Suprapubic skin (tissue), 4 donors: ENCODE results near the gene TIAM1. TPM values are rescaled to one million over a fixed set of nuclear protein-coding genes. Genes with fewer than 3 reads are reported as not detected.

Experiments used
- DNase-seq, 2 donors: peaks; one replicate each; pipeline ENCODE4 v3.0.0-alpha.2; 2019; ENCODE audit warnings: low spot score in 2 of 2
- H3K27ac ChIP-seq: fragments of 200-600 bp; sonication (generic); one replicate; pipeline ENCODE4 v1.5.1; 2019
- H3K27me3 ChIP-seq: fragments of 200-600 bp; sonication (generic); one replicate; pipeline ENCODE4 v1.5.1; 2019
- H3K36me3 ChIP-seq: fragments of 200-600 bp; sonication (generic); one replicate; pipeline ENCODE4 v1.5.1; 2019
- H3K4me1 ChIP-seq: fragments of 200-600 bp; sonication (generic); one replicate; pipeline ENCODE4 v1.5.1; 2019
- H3K4me3 ChIP-seq: fragments of 200-600 bp; sonication (generic); one replicate; pipeline ENCODE4 v1.5.1; 2019; ENCODE audit warnings: mild to moderate bottlenecking
- H3K9me3 ChIP-seq: fragments of 200-600 bp; sonication (generic); one replicate; pipeline ENCODE4 v1.5.1; 2019
- EP300 ChIP-seq: sonication (generic); formaldehyde crosslinking; IDR thresholded peaks from one replicate; pipeline ENCODE4 v1.6.1; 2017; ENCODE audit warnings: antibody characterized with exemption
- POLR2A ChIP-seq, 2 donors: fragments of 450-650 bp; IDR thresholded peaks; one replicate each; pipeline ENCODE4 v1.6.1; 2017; ENCODE audit warnings: antibody characterized with exemption in 2 of 2, mild to moderate bottlenecking in 2 of 2, moderate library complexity in 2 of 2
- POLR2AphosphoS5 ChIP-seq, 3 donors: sonication (generic); formaldehyde crosslinking; IDR thresholded peaks; one replicate each; pipeline ENCODE4 v1.6.1; 2017; ENCODE audit warnings: antibody characterized with exemption in 3 of 3
- WGBS: methylation state at CpG from one replicate; pipeline ENCODE4 v1.1.5; 2018; 5-methylcytosine and 5-hydroxymethylcytosine counted together
- total RNA-seq, 4 donors: library from RNA; depleted of rRNA; stranded (reverse); fragments of >200 nt; gene quantifications; one replicate each; pipeline ENCODE4 v1.1.0, GENCODE V29; 2016
- TF ChIP-seq, protein P1 (sequence below), 2 donors: fragments of 200-600 bp in 1 of 2; fragments of 450-650 bp in 1 of 2; sonication (generic) in 1 of 2; IDR thresholded peaks; one replicate each; pipeline ENCODE4 v1.5.1; 2016 to 2019; ENCODE audit warnings: antibody characterized with exemption in 2 of 2, mild to moderate bottlenecking in 1 of 2, moderate library complexity in 1 of 2

The TIAM1 gene
- total RNA-seq, 4 donors from 2014 or later, result 71.9 to 135 (median 87.9) TPM

DNA sequence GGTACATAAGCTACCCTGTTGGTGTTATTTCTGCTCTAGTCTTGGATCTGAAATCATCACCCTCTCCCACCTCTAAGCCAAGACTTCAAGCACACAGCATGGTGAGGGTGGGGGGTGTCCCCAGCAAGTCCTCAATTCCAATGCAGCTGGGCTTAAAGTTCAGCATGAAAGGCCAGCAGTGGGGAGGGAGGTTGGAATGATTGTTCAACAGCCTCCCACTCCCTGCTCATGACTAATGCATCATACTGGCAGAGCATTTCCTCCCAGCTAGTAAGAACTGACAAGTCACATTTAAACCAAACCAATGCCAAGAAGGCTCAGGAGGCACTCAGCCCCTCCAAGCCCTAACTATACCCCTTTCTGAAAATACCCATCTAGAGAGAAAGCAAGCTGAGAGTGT lies 50.1 kb downstream of the TIAM1 start:
- DNase-seq, result no peak
- Histone ChIP-seq H3K27me3 (no peaks in the 10 kb centered on the region), H3K27ac (no peak overlapping the region), H3K4me1 (peaks cover 6% of the 10 kb centered on the region), H3K9me3 (no peaks in the 10 kb centered on the region), H3K36me3 (no peaks in the 10 kb centered on the region), H3K4me3 (no peak overlapping the region)
- TF ChIP-seq POLR2AphosphoS5 (IDR thresholded peaks at IDR 0.05), result no peak
- TF ChIP-seq EP300, result no peak
- TF ChIP-seq POLR2A (IDR thresholded peaks at IDR 0.05), result no peak
- TF ChIP-seq, protein P1, sequence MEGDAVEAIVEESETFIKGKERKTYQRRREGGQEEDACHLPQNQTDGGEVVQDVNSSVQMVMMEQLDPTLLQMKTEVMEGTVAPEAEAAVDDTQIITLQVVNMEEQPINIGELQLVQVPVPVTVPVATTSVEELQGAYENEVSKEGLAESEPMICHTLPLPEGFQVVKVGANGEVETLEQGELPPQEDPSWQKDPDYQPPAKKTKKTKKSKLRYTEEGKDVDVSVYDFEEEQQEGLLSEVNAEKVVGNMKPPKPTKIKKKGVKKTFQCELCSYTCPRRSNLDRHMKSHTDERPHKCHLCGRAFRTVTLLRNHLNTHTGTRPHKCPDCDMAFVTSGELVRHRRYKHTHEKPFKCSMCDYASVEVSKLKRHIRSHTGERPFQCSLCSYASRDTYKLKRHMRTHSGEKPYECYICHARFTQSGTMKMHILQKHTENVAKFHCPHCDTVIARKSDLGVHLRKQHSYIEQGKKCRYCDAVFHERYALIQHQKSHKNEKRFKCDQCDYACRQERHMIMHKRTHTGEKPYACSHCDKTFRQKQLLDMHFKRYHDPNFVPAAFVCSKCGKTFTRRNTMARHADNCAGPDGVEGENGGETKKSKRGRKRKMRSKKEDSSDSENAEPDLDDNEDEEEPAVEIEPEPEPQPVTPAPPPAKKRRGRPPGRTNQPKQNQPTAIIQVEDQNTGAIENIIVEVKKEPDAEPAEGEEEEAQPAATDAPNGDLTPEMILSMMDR (IDR thresholded peaks at IDR 0.05), result no peak

- no peaks in the 10 kb centered on the region for H3K36me3 ChIP-seq
- TF ChIP-seq, protein P1 (IDR thresholded peaks at IDR 0.05), result no peak
- TF ChIP-seq POLR2AphosphoS5 (IDR thresholded peaks at IDR 0.05) (no peak), EP300 (no peak), POLR2A (IDR thresholded peaks at IDR 0.05) (no peak)
- H3K9me3 ChIP-seq, result no peaks in the 10 kb centered on the region
- WGBS, result 83% methylated on average over 5 of the region's 5 CpGs
- peaks cover 6% of the 10 kb centered on the region for H3K4me1 ChIP-seq
- H3K4me3 ChIP-seq, result no peak overlapping the region
- DNase-seq, result no peak
- no peak overlapping the region for H3K27ac ChIP-seq
- H3K27me3 ChIP-seq, result no peaks in the 10 kb centered on the region
Observed at GRCh38 chr21:31290765-31291164, 53.3 kb downstream of the TIAM1 start.

GRCh38 chr21:31289702-31290101 lies 54.4 kb downstream of the TIAM1 start:
- H3K36me3 ChIP-seq, result no peaks in the 10 kb centered on the region
- no peaks in the 10 kb centered on the region for H3K27me3 ChIP-seq
- 72% methylated on average over 4 of the region's 4 CpGs for WGBS
- peaks cover 6% of the 10 kb centered on the region for H3K4me1 ChIP-seq
- H3K4me3 ChIP-seq, result no peak overlapping the region
- no peak for TF ChIP-seq POLR2AphosphoS5 (IDR thresholded peaks at IDR 0.05)
- no peak for TF ChIP-seq POLR2A (IDR thresholded peaks at IDR 0.05)
- TF ChIP-seq EP300, result no peak
- TF ChIP-seq, protein P1 (IDR thresholded peaks at IDR 0.05), result no peak
- H3K9me3 ChIP-seq, result no peaks in the 10 kb centered on the region
- DNase-seq, result no peak
- no peak overlapping the region for H3K27ac ChIP-seq

GRCh38 chr21:31288191-31288590 lies 55.9 kb downstream of the TIAM1 start:
- no peaks in the 10 kb centered on the region for H3K27me3 ChIP-seq

GRCh38 chr21:31287201-31287600 lies 56.9 kb downstream of the TIAM1 start:
- Histone ChIP-seq H3K27me3 (no peaks in the 10 kb centered on the region), H3K4me1 (peaks cover 10% of the 10 kb centered on the region), H3K9me3 (no peaks in the 10 kb centered on the region), H3K36me3 (no peaks in the 10 kb centered on the region), H3K4me3 (no peak overlapping the region), H3K27ac (no peak overlapping the region)
- TF ChIP-seq EP300 (no peak), POLR2A (IDR thresholded peaks at IDR 0.05) (no peak), POLR2AphosphoS5 (IDR thresholded peaks at IDR 0.05) (no peak)
- DNase-seq, result no peak
- 94% methylated on average over 2 of the region's 2 CpGs for WGBS

More at GRCh38 chr21:31288191-31288590, 55.9 kb downstream of the TIAM1 start:
- DNase-seq, result no peak
- no peaks in the 10 kb centered on the region for H3K9me3 ChIP-seq
- H3K36me3 ChIP-seq, result no peaks in the 10 kb centered on the region
- H3K4me1 ChIP-seq, result no peaks in the 10 kb centered on the region
- 95% methylated on average over 3 of the region's 3 CpGs for WGBS
- no peak for TF ChIP-seq POLR2AphosphoS5 (IDR thresholded peaks at IDR 0.05)
- TF ChIP-seq, protein P1 (IDR thresholded peaks at IDR 0.05), result no peak
- TF ChIP-seq EP300, result no peak
- no peak for TF ChIP-seq POLR2A (IDR thresholded peaks at IDR 0.05)
- H3K27ac ChIP-seq, result no peak overlapping the region
- H3K4me3 ChIP-seq, result no peak overlapping the region

- Histone ChIP-seq H3K27me3 (no peaks in the 10 kb centered on the region), H3K4me1 (peaks cover 10% of the 10 kb centered on the region), H3K4me3 (no peak overlapping the region), H3K27ac (no peak overlapping the region), H3K9me3 (no peaks in the 10 kb centered on the region), H3K36me3 (no peaks in the 10 kb centered on the region)
- no peak for TF ChIP-seq POLR2A (IDR thresholded peaks at IDR 0.05)
- no peak for TF ChIP-seq POLR2AphosphoS5 (IDR thresholded peaks at IDR 0.05)
- TF ChIP-seq, protein P1 (IDR thresholded peaks at IDR 0.05), result no peak
- TF ChIP-seq EP300, result no peak
- DNase-seq, result no peak
- WGBS, result 95% methylated on average over 1 of the region's 1 CpG
Observed at GRCh38 chr21:31286621-31287020, 57.4 kb downstream of the TIAM1 start.
